H9 (cell line): Measurements from ENCODE around the gene VASP. TPM values are rescaled to one million over a fixed set of nuclear protein-coding genes. Genes with fewer than 3 reads are reported as not detected.
A peak's percentile ranks its signal among the peaks of the same experiment; 100 is the strongest.

Source experiments
- DNase-seq: peaks from one replicate; pipeline ENCODE4 v3.0.0-alpha.2; 2017
- H2AFZ ChIP-seq: one replicate; pipeline ENCODE4 v1.6.1; 2013; ENCODE audit warnings: mild to moderate bottlenecking, low read length, control low read depth, moderate library complexity
- H2AK5ac ChIP-seq: 2 replicates; pipeline ENCODE4 v1.6.1; 2013; ENCODE audit warnings: low read length, control low read depth, mixed read lengths; ENCODE audit not compliant: insufficient read length
- H2BK120ac ChIP-seq: one replicate; pipeline ENCODE4 v1.6.1; 2013; ENCODE audit warnings: low read depth, mild to moderate bottlenecking, low read length, control low read depth, inconsistent platforms; ENCODE audit not compliant: poor library complexity, severe bottlenecking
- H2BK12ac ChIP-seq: 2 replicates; pipeline ENCODE4 v1.6.1; 2013; ENCODE audit warnings: low read length, control low read depth, mixed read lengths, low read depth; ENCODE audit not compliant: insufficient read length
- H2BK15ac ChIP-seq: 2 replicates; pipeline ENCODE4 v1.6.1; 2013; ENCODE audit warnings: low read depth, low read length, control low read depth
- H2BK20ac ChIP-seq: one replicate; pipeline ENCODE4 v1.6.1; 2013; ENCODE audit warnings: low read depth, mild to moderate bottlenecking, low read length, control low read depth, inconsistent platforms; ENCODE audit not compliant: poor library complexity, severe bottlenecking
- H2BK5ac ChIP-seq: 2 replicates; pipeline ENCODE4 v1.6.1; 2013; ENCODE audit warnings: low read length, control low read depth, mixed read lengths; ENCODE audit not compliant: insufficient read length
- H3K14ac ChIP-seq: 2 replicates; pipeline ENCODE4 v1.6.1; 2013; ENCODE audit warnings: low read length, control low read depth; ENCODE audit not compliant: insufficient read depth
- H3K18ac ChIP-seq: 2 replicates; pipeline ENCODE4 v1.6.1; 2013; ENCODE audit warnings: low read depth, mild to moderate bottlenecking, mixed read lengths, low read length, control low read depth; ENCODE audit not compliant: insufficient read length
- H3K23ac ChIP-seq: 2 replicates; pipeline ENCODE4 v1.6.1; 2013; ENCODE audit warnings: low read length, control low read depth, mixed read lengths, low read depth; ENCODE audit not compliant: insufficient read length
- H3K23me2 ChIP-seq: 2 replicates; pipeline ENCODE4 v1.6.1; 2013; ENCODE audit warnings: low read depth, mild to moderate bottlenecking, mixed read lengths, low read length, control low read depth; ENCODE audit not compliant: insufficient read length, poor library complexity, severe bottlenecking
- H3K27ac ChIP-seq: 2 replicates; pipeline ENCODE4 v1.5.1; 2013; ENCODE audit warnings: low read length, control low read depth, mixed read lengths, low read depth; ENCODE audit not compliant: insufficient read length
- H3K27me3 ChIP-seq: 2 replicates; pipeline ENCODE4 v1.6.1; 2013; ENCODE audit warnings: low read length, control low read depth, inconsistent platforms; ENCODE audit not compliant: insufficient read depth
- H3K4ac ChIP-seq: 2 replicates; pipeline ENCODE4 v1.6.1; 2013; ENCODE audit warnings: low read depth, mild to moderate bottlenecking, control low read depth, inconsistent platforms, low read length, moderate library complexity
- H3K4me1 ChIP-seq: 2 replicates; pipeline ENCODE4 v1.6.1; 2013; ENCODE audit warnings: low read length, control low read depth, inconsistent platforms; ENCODE audit not compliant: insufficient read depth
- H3K4me2 ChIP-seq: 2 replicates; pipeline ENCODE4 v1.6.1; 2013; ENCODE audit warnings: low read length, control low read depth, mixed read lengths; ENCODE audit not compliant: insufficient read length, insufficient read depth
- H3K56ac ChIP-seq: 2 replicates; pipeline ENCODE4 v1.6.1; 2013; ENCODE audit warnings: low read depth, mild to moderate bottlenecking, mixed read lengths, low read length, control low read depth; ENCODE audit not compliant: insufficient read length
- H3K79me1 ChIP-seq: 2 replicates; pipeline ENCODE4 v1.6.1; 2013; ENCODE audit warnings: low read depth, mild to moderate bottlenecking, moderate library complexity, low read length, control low read depth, inconsistent platforms; ENCODE audit not compliant: insufficient read depth, poor library complexity, severe bottlenecking
- H3K79me2 ChIP-seq: 2 replicates; pipeline ENCODE4 v1.6.1; 2013; ENCODE audit warnings: low read length, control low read depth, inconsistent platforms; ENCODE audit not compliant: insufficient read depth
- H3K9ac ChIP-seq: 2 replicates; pipeline ENCODE4 v1.6.1; 2013; ENCODE audit warnings: low read length, control low read depth, mixed read lengths; ENCODE audit not compliant: insufficient read length; ENCODE audit errors: extremely low read depth
- H3K9me3 ChIP-seq: one replicate; pipeline ENCODE4 v1.6.1; 2013; ENCODE audit warnings: low read depth, low read length, inconsistent platforms; ENCODE audit not compliant: control insufficient read depth
- H3T11ph ChIP-seq: one replicate; pipeline ENCODE4 v1.6.1; 2013; ENCODE audit warnings: mild to moderate bottlenecking, low read length, control low read depth, inconsistent platforms
- H4K20me1 ChIP-seq: one replicate; pipeline ENCODE4 v1.6.1; 2013; ENCODE audit not compliant: control insufficient read depth, insufficient read length, insufficient read depth
- H4K5ac ChIP-seq: 2 replicates; pipeline ENCODE4 v1.6.1; 2013; ENCODE audit warnings: low read depth, mild to moderate bottlenecking, mixed read lengths, low read length, control low read depth; ENCODE audit not compliant: insufficient read length
- H4K8ac ChIP-seq: replicated peaks from 2 replicates; pipeline ENCODE4 v1.6.1; 2013; ENCODE audit warnings: low read length, control low read depth, mixed read lengths, low read depth; ENCODE audit not compliant: insufficient read length
- H4K91ac ChIP-seq: 2 replicates; pipeline ENCODE4 v1.6.1; 2013; ENCODE audit warnings: low read depth, mild to moderate bottlenecking, moderate library complexity, mixed read lengths, low read length, control low read depth; ENCODE audit not compliant: insufficient read length
- H3K27ac Mint-ChIP-seq, 3 experiments: 2 replicates in 2 of 3; 3 replicates in 1 of 3; pipeline ENCODE4 v1.8.0; 2020 to 2021; ENCODE audit warnings: mixed read lengths in 3 of 3, mild to moderate bottlenecking in 1 of 3, moderate library complexity in 1 of 3
- H3K27me3 Mint-ChIP-seq: 2 replicates; pipeline ENCODE4 v1.8.0; 2021; ENCODE audit warnings: low read depth, mild to moderate bottlenecking, moderate library complexity, mixed read lengths
- H3K36me3 Mint-ChIP-seq, 3 experiments: 2 replicates in 2 of 3; 3 replicates in 1 of 3; pipeline ENCODE4 v1.8.0; 2020 to 2021; ENCODE audit warnings: low read depth in 3 of 3, mixed read lengths in 3 of 3; ENCODE audit not compliant: insufficient read depth in 1 of 3
- H3K4me1 Mint-ChIP-seq, 2 experiments: 2 replicates each; pipeline ENCODE4 v1.8.0; 2020; ENCODE audit warnings: mixed read lengths in 2 of 2
- H3K4me3 Mint-ChIP-seq, 2 experiments: 2 replicates in 1 of 2; 3 replicates in 1 of 2; pipeline ENCODE4 v1.8.0; 2020 to 2021; ENCODE audit warnings: mild to moderate bottlenecking in 2 of 2, mixed read lengths in 2 of 2, moderate library complexity in 1 of 2
- H3K9me3 Mint-ChIP-seq, 2 experiments: 2 replicates in 1 of 2; 3 replicates in 1 of 2; pipeline ENCODE4 v1.8.0; 2020; ENCODE audit warnings: mild to moderate bottlenecking in 2 of 2, mixed read lengths in 2 of 2, moderate library complexity in 1 of 2
- CTCF ChIP-seq: fragments of 200-600 bp; sonication (generic); conservative IDR thresholded peaks from 3 replicates; pipeline ENCODE4 v1.8.0; 2021; ENCODE audit warnings: antibody characterized with exemption, mild to moderate bottlenecking
- WGBS: extraction: QIAGEN DNeasy Blood & Tissue Kit; methylation state at CpG from one replicate; pipeline ENCODE4 v1.1.7; 2013; ENCODE audit warnings: missing lambda C conversion rate, low lambda C conversion rate, mixed read lengths; ENCODE audit not compliant: insufficient read length; ENCODE audit errors: extremely low coverage; 5-methylcytosine and 5-hydroxymethylcytosine counted together
- total RNA-seq: library from RNA; stranded (reverse); gene quantifications from 2 replicates; pipeline ENCODE4 v1.2.1, GENCODE V29; 2021

Gene VASP
- total RNA-seq, 1 experiment from 2014 or later: 157 TPM

GRCh38 chr19:45471111-45471930 lies 36.0 kb upstream of the VASP start:
- Histone ChIP-seq H4K20me1 (no peaks in the 10 kb centered on the region), H2BK5ac (no peak overlapping the region), H2BK20ac (no peak overlapping the region), H3K4me2 (no peak overlapping the region), H3K27me3 (no peaks in the 10 kb centered on the region; the same call in 1 of the 2 replicates), H3K4me1 (no peaks in the 10 kb centered on the region), H3K79me1 (no peaks in the 10 kb centered on the region), H2BK15ac (no peak overlapping the region), H3K9me3 (no peaks in the 10 kb centered on the region), H3K56ac (no peak overlapping the region), H3K14ac (no peak overlapping the region), H2BK120ac (no peak overlapping the region), H2BK12ac (no peak overlapping the region), H4K5ac (no peak overlapping the region), H3K27ac (no peak overlapping the region), H3K18ac (no peak overlapping the region), H2AFZ (no peak overlapping the region), H4K8ac (no peak overlapping the region), H4K91ac (no peak overlapping the region), H2AK5ac (no peak overlapping the region), H3K4ac (no peak overlapping the region), H3T11ph (no peak overlapping the region), H3K79me2 (no peaks in the 10 kb centered on the region), H3K23me2 (peaks cover 19% of the 10 kb centered on the region), H3K23ac (no peak overlapping the region), H3K9ac (no peak overlapping the region)
- DNase-seq: no peak
- TF ChIP-seq CTCF: no peak
- Mint-ChIP-seq H3K27me3 (peaks cover 8% of the 10 kb centered on the region), H3K4me3 (peak overlapping the region in 1 of 2 experiments; percentile 92; a peak in 3 of 5 replicates), H3K9me3 (no peaks in the 10 kb centered on the region; a peak in 1 of 5 replicates), H3K36me3 (peaks cover 0 to 11% (median 0%) of the 10 kb centered on the region in 3 experiments; a peak in 1 of 7 replicates), H3K4me1 (peaks cover 33 to 58% of the 10 kb centered on the region in 2 experiments), H3K27ac (no peak overlapping the region)
- no CpG with 5 or more reads among the region's 16 CpGs for WGBS
